ENCODE measurements around the gene ADARB2.

The ADARB2 gene

DNA sequence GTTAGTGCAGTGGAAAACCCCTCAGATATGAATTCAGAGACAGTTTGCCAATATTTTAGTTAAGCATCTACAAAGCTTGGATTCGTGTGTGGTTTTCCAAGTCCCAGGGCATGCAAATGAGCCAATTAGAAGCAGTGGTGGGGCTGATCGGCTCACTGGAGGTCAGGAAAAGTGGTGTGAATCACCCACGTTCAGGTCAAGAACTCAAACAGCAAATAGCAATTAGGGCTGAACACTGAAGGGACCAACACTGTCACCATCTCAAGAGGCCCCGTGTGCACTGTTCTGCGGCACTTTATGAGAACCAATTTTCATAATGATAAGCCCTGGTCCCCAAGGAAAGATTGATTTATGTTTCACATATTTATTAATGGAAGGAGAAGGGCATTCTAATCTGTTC, 68.9 kb downstream of the ADARB2 start:
- TF ChIP-seq CTCF (IDR thresholded peaks at IDR 0.05; ENCODE audit: control insufficient read depth, insufficient read depth, low read depth, low read length, missing control alignments): no peak
- no peak overlapping the region for H3K4me3 ChIP-seq (ENCODE audit: control insufficient read depth, low read depth, low read length)
- DNase-seq (ENCODE audit: low read depth): no peak

DNA sequence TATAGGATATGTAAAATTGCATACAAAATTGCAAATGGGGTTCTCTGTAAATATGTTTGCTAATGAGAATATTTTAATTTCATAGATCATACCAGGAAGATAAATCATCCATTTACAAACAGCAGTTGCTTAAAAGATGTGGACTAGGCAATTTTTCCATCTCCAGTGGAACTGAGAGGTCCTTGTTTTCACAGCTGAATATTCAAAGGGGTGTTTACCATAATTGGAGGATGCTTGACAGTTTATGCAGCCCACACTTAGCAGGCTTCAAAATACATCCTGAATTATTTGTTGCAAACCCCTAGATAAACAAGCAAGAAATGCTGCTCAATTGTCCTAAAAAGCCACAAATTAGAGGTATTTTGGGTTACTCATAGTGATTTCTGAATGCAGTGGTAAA, 69.9 kb downstream of the ADARB2 start:
- no peak for TF ChIP-seq CTCF (IDR thresholded peaks at IDR 0.05; ENCODE audit: control insufficient read depth, insufficient read depth, low read depth, low read length, missing control alignments)
- DNase-seq (ENCODE audit: low read depth): no peak
- H3K4me3 ChIP-seq (ENCODE audit: control insufficient read depth, low read depth, low read length): no peak overlapping the region

DNA sequence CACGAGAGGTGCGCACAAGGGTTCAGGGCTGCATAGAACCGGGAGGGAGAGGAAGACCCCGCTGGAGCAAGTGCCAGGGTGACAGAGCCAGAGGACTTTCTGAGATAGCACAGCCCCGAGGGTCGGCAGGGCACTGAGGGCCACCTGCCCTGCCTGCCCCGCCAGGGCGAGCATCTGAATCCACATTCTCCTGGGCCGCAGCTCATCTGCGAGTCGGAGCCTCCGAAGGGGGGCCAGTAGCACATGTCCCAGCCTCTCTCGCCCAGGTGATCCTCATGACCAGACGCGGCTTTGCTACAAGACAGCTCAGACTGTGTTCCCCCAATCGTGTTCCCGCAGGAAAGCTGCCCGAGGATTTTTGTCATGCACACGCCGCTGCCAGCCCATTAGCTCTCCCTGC, 71.2 kb downstream of the ADARB2 start:
- DNase-seq (ENCODE audit: low read depth): no peak
- H3K4me3 ChIP-seq (ENCODE audit: control insufficient read depth, low read depth, low read length): no peak overlapping the region
- no peak for TF ChIP-seq CTCF (IDR thresholded peaks at IDR 0.05; ENCODE audit: control insufficient read depth, insufficient read depth, low read depth, low read length, missing control alignments)

GRCh38 chr10:1665681-1666080, 71.6 kb downstream of the ADARB2 start:
- TF ChIP-seq CTCF (IDR thresholded peaks at IDR 0.05; ENCODE audit: control insufficient read depth, insufficient read depth, low read depth, low read length, missing control alignments): no peak
- DNase-seq (ENCODE audit: low read depth): no peak
- no peak overlapping the region for H3K4me3 ChIP-seq (ENCODE audit: control insufficient read depth, low read depth, low read length)

- no peak for DNase-seq (ENCODE audit: low read depth)
- no peak for TF ChIP-seq CTCF (IDR thresholded peaks at IDR 0.05; ENCODE audit: control insufficient read depth, insufficient read depth, low read depth, low read length, missing control alignments)
- H3K4me3 ChIP-seq (ENCODE audit: control insufficient read depth, low read depth, low read length): no peak overlapping the region
Measured at GRCh38 chr10:1665021-1665661, 72.2 kb downstream of the ADARB2 start.

- TF ChIP-seq CTCF (IDR thresholded peaks at IDR 0.05; ENCODE audit: control insufficient read depth, insufficient read depth, low read depth, low read length, missing control alignments): no peak
- H3K4me3 ChIP-seq (ENCODE audit: control insufficient read depth, low read depth, low read length): no peak overlapping the region
- DNase-seq (ENCODE audit: low read depth): no peak
Measured at GRCh38 chr10:1664333-1664964, 72.9 kb downstream of the ADARB2 start.

All from AG09309 (cell line).